ENCODE data around the gene CTDSP2.

The CTDSP2 gene

GRCh38 chr12:57770734-57771133, 75.8 kb downstream of the CTDSP2 start:
- no peak overlapping the region for H3K4me3 ChIP-seq (ENCODE audit: control insufficient read depth, low read depth, low read length)
- no peak for DNase-seq (ENCODE audit: low read depth)
- TF ChIP-seq, protein P1, sequence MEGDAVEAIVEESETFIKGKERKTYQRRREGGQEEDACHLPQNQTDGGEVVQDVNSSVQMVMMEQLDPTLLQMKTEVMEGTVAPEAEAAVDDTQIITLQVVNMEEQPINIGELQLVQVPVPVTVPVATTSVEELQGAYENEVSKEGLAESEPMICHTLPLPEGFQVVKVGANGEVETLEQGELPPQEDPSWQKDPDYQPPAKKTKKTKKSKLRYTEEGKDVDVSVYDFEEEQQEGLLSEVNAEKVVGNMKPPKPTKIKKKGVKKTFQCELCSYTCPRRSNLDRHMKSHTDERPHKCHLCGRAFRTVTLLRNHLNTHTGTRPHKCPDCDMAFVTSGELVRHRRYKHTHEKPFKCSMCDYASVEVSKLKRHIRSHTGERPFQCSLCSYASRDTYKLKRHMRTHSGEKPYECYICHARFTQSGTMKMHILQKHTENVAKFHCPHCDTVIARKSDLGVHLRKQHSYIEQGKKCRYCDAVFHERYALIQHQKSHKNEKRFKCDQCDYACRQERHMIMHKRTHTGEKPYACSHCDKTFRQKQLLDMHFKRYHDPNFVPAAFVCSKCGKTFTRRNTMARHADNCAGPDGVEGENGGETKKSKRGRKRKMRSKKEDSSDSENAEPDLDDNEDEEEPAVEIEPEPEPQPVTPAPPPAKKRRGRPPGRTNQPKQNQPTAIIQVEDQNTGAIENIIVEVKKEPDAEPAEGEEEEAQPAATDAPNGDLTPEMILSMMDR (conservative IDR thresholded peaks at IDR 0.05; ENCODE audit: control insufficient read depth, insufficient read depth, low read depth, low read length): no peak
